ENCODE measurements around the gene PARD3B. TPM values are rescaled to one million over a fixed set of nuclear protein-coding genes. Genes with fewer than 3 reads are reported as not detected.

PARD3B gene
- total and polyA plus RNA-seq, 7 donors, result 0.42 to 6.0 (median 4.8) TPM

DNA sequence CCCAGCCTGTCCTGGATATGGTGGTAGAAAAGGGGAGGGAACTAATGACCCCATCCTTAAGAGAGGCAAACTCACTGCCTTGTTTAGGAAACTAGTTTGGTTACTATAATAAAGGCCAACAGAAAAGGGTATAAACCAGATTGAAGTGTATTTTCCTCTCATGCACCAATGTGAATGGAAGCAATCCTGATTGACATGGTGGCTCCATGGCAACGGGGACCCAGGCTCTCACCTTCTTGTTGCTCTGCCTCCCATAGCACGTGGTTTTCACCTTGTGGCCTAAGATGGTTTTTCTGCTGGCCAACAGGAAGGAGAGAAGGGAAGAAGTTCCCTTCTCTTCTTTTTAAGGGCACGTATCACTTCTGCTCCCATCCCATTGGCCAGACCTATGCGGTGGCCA is 1069.7 kb downstream of the PARD3B start:
- Histone ChIP-seq H3K27ac (no peak overlapping the region), H3K9me3 (no peaks in the 10 kb centered on the region), H3K36me3 (ENCODE audit: insufficient read depth in 1 of 2, low read depth in 1 of 2) (no peaks in the 10 kb centered on the region), H3K27me3 (ENCODE audit: insufficient read depth in 3 of 3, low read length in 2 of 3) (no peaks in the 10 kb centered on the region), H3K4me1 (no peaks in the 10 kb centered on the region), H3K4me3 (no peak overlapping the region)
- intact Hi-C loops (cut with DNase I), result no loop called here
- no peak for ATAC-seq
- no peak for DNase-seq
- TF ChIP-seq, protein P1, sequence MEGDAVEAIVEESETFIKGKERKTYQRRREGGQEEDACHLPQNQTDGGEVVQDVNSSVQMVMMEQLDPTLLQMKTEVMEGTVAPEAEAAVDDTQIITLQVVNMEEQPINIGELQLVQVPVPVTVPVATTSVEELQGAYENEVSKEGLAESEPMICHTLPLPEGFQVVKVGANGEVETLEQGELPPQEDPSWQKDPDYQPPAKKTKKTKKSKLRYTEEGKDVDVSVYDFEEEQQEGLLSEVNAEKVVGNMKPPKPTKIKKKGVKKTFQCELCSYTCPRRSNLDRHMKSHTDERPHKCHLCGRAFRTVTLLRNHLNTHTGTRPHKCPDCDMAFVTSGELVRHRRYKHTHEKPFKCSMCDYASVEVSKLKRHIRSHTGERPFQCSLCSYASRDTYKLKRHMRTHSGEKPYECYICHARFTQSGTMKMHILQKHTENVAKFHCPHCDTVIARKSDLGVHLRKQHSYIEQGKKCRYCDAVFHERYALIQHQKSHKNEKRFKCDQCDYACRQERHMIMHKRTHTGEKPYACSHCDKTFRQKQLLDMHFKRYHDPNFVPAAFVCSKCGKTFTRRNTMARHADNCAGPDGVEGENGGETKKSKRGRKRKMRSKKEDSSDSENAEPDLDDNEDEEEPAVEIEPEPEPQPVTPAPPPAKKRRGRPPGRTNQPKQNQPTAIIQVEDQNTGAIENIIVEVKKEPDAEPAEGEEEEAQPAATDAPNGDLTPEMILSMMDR (IDR thresholded peaks at IDR 0.05), result no peak
- WGBS, 3 donors, result 84 to 95% (median 94%) methylated on average over 4 of the region's 4 CpGs

DNA sequence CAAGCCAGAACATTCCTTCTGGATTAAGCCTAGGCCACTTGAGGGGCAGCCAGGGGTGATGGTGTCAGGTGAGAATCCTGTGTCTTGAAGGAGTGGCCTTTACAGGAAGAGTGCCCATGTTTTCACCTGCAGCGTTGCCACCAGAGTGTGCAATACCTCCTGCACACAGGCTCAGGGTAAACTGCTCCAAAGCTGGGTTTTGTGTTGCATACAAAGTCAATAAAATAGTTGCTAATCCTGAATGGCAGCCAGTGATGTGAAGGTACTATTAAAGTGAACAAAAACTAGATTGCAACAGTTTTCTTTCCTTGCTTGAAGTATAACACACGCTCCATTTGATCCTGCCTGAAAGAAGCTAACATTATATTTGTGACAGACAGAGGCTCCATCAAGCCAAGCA is 1072.6 kb downstream of the PARD3B start:
- no peak for ATAC-seq
- Histone ChIP-seq H3K9me3 (no peaks in the 10 kb centered on the region), H3K4me3 (no peak overlapping the region), H3K36me3 (ENCODE audit: insufficient read depth in 1 of 2, low read depth in 1 of 2) (no peaks in the 10 kb centered on the region), H3K27me3 (ENCODE audit: insufficient read depth in 3 of 3, low read length in 2 of 3) (no peaks in the 10 kb centered on the region), H3K4me1 (no peaks in the 10 kb centered on the region), H3K27ac (no peak overlapping the region)
- intact Hi-C loops (cut with DNase I), result no loop called here
- 90 to 95% (median 91%) methylated on average over 2 of the region's 2 CpGs for WGBS, 3 donors
- no peak for DNase-seq
- TF ChIP-seq, protein P1 (IDR thresholded peaks at IDR 0.05), result no peak

DNA sequence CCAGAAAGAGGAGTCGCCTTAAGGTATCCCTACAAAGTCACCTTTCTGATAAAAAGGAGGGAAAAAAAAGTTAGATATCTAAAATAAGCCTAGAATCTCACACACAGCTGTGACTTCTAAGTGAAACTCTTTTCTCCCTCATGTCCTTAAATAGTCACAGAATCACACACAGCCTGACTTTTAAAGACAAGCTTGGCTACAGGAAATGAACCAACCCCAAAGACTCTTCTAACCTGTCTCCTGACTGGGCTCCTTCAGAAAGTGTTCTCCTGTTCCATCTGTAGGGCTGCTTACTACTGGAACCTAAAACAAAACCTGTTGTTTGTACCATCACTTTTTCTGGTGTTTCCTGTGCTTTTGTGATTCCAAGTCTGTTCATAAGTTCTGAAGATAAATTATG is 1074.3 kb downstream of the PARD3B start:
- TF ChIP-seq, protein P1 (IDR thresholded peaks at IDR 0.05), result no peak
- Histone ChIP-seq H3K4me3 (no peak overlapping the region), H3K27me3 (ENCODE audit: insufficient read depth in 3 of 3, low read length in 2 of 3) (no peaks in the 10 kb centered on the region), H3K27ac (no peak overlapping the region), H3K36me3 (ENCODE audit: insufficient read depth in 1 of 2, low read depth in 1 of 2) (no peaks in the 10 kb centered on the region), H3K4me1 (no peaks in the 10 kb centered on the region), H3K9me3 (no peaks in the 10 kb centered on the region)
- WGBS, 3 donors, result 57 to 71% (median 60%) methylated on average over 1 of the region's 1 CpG
- ATAC-seq, result no peak
- no peak for DNase-seq
- intact Hi-C loops (cut with DNase I), result no loop called here

DNA sequence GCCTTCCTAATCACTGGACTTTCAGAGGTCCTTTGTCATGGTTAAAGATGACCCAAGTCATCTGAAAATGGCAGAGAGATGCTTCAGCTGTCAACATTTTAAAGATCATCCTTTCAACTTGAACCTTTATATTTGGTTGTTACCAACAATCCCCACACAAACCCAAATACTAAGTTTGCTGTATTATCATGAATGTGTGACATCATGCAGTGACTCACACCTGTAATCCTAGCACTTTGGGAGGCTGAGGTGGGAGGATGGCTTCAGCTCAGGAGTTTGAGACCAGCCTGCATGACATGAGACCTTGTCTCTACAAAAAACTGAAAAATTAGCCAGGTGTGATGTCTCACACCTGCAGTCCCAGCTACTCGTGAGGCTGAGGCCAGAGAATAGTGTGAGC is 1081.8 kb downstream of the PARD3B start:
- TF ChIP-seq, protein P1 (IDR thresholded peaks at IDR 0.05), result no peak
- 67 to 79% (median 74%) methylated on average over 1 of the region's 1 CpG for WGBS, 3 donors

GRCh38 chr2:205628422-205628821 is 1083.1 kb downstream of the PARD3B start:
- DNase-seq (no peak), ATAC-seq (no peak)
- H3K27me3 ChIP-seq (ENCODE audit: insufficient read depth in 3 of 3, low read length in 2 of 3), result no peaks in the 10 kb centered on the region
- H3K9me3 ChIP-seq, result no peaks in the 10 kb centered on the region
- H3K36me3 ChIP-seq (ENCODE audit: insufficient read depth in 1 of 2, low read depth in 1 of 2), result no peaks in the 10 kb centered on the region
- WGBS, 3 donors, result 71 to 74% (median 73%) methylated on average over 3 of the region's 3 CpGs
- H3K4me3 ChIP-seq, result no peak overlapping the region
- H3K27ac ChIP-seq, result no peak overlapping the region
- TF ChIP-seq, protein P1 (IDR thresholded peaks at IDR 0.05), result no peak
- intact Hi-C loops (cut with DNase I), result no loop called here
- H3K4me1 ChIP-seq, result no peaks in the 10 kb centered on the region

More for the DNA sequence above, 1081.8 kb downstream of the PARD3B start:
- no peaks in the 10 kb centered on the region for H3K27me3 ChIP-seq (ENCODE audit: insufficient read depth in 3 of 3, low read length in 2 of 3)
- no peaks in the 10 kb centered on the region for H3K9me3 ChIP-seq
- intact Hi-C loops (cut with DNase I), result no loop called here
- H3K4me1 ChIP-seq, result no peaks in the 10 kb centered on the region
- no peak overlapping the region for H3K4me3 ChIP-seq
- no peak overlapping the region for H3K27ac ChIP-seq
- no peaks in the 10 kb centered on the region for H3K36me3 ChIP-seq (ENCODE audit: insufficient read depth in 1 of 2, low read depth in 1 of 2)
- no peak for ATAC-seq
- no peak for DNase-seq
